ENCODE measurements around the gene PPIL1. TPM values are rescaled to one million over a fixed set of nuclear protein-coding genes. Genes with fewer than 3 reads are reported as not detected.

The PPIL1 gene
- total and polyA plus RNA-seq, 2 of the 13 experiments (the other 11 are each of a cell fraction or from before 2014, with no cell fraction given): 74.2 to 144 TPM

DNA sequence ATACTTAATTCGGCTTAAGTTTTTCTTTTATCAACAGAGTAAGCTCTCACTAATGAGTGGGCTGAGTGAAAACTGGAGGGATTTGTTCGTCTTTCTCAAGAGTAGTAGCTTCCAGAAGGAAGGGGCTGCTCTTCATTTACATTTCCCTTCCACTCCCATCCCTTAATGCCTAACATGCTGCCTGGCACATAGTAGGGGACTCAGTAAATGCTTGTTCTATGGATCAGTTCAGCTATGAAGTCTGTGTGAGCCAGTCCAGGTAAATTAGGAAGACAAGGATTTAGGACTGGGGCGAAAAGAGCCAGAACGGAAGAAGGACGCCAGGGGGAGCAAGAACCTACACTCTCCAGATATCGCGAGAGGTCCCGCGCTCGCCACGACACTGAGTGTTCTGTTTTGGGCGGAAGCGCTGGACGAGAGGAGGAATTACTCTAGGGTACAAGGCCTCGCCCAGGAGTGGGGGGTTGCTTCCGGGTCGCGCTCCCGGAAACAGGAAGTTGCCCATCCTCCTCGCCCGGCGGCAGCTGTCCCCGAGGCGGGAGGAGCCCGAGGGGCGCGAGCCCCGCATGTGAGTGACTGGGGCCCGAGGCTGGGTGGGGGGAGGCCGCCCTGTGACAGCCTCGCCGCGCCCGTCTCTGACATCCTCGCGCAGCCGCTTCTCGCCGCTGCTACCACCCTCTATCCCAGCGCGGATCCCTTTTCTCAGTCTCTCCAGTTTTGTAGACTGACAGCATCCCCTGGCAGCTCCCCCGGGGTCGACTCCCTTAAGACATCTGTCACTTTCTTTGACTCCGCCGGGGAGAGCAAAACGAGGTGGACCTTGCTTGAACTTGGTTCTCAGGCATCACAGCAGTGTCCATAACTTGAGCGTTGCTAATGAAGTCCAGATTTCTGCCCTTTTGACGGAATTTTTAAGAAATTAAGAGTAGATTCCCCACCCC lies 11.1 kb upstream of the PPIL1 start, which contains the start of gene C6orf89 (continued):
- TF ChIP-seq MEIS2 (CRISPR knock-in tag; IDR thresholded peaks at IDR 0.05) (peak; percentile 84), ZNF282 (IDR thresholded peaks at IDR 0.05; ENCODE audit: partially characterized antibody) (no peak), TCF7 (IDR thresholded peaks at IDR 0.05; ENCODE audit: low read depth) (no peak), PHB2 (IDR thresholded peaks at IDR 0.05; ENCODE audit: partially characterized antibody) (no peak), RCOR2 (CRISPR knock-in tag; IDR thresholded peaks at IDR 0.05) (0 out of 2 replicates have a peak, but pooled peaks have one; percentile 38), FOXP4 (CRISPR knock-in tag; IDR thresholded peaks at IDR 0.05) (peak; percentile 68), FIP1L1 (IDR thresholded peaks at IDR 0.05; ENCODE audit: borderline replicate concordance, insufficient read depth, low read depth, low read length) (no peak), ZFAT (CRISPR knock-in tag; conservative IDR thresholded peaks at IDR 0.05) (no peak), MAFF (IDR thresholded peaks at IDR 0.05; ENCODE audit: low read depth, low read length) (no peak), ZHX1 (CRISPR knock-in tag; IDR thresholded peaks at IDR 0.05; ENCODE audit: low read depth) (peak; percentile 80; the same call in 1 of the 2 replicates), KLF11 (CRISPR knock-in tag; IDR thresholded peaks at IDR 0.05) (peak; percentile 63), ZNF326 (CRISPR knock-in tag; IDR thresholded peaks at IDR 0.05; ENCODE audit: borderline replicate concordance) (no peak), THAP9 (CRISPR knock-in tag; IDR thresholded peaks at IDR 0.05; ENCODE audit: borderline replicate concordance) (peak; percentile 98), ZNF605 (CRISPR knock-in tag; IDR thresholded peaks at IDR 0.05) (peak; percentile 99), TOE1 (CRISPR knock-in tag; IDR thresholded peaks at IDR 0.05) (0 out of 2 replicates have a peak, but pooled peaks have one; percentile 69), HOXA3 (CRISPR knock-in tag; IDR thresholded peaks at IDR 0.05) (peak; percentile 96), ZNF253 (CRISPR knock-in tag; IDR thresholded peaks at IDR 0.05; ENCODE audit: borderline replicate concordance) (no peak)
- TF ChIP-seq, protein P1, sequence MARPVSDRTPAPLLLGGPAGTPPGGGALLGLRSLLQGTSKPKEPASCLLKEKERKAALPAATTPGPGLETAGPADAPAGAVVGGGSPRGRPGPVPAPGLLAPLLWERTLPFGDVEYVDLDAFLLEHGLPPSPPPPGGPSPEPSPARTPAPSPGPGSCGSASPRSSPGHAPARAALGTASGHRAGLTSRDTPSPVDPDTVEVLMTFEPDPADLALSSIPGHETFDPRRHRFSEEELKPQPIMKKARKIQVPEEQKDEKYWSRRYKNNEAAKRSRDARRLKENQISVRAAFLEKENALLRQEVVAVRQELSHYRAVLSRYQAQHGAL (CRISPR knock-in tag; IDR thresholded peaks at IDR 0.05; ENCODE audit: not compliant biosample characterization): no peak
- TF ChIP-seq, protein P2, sequence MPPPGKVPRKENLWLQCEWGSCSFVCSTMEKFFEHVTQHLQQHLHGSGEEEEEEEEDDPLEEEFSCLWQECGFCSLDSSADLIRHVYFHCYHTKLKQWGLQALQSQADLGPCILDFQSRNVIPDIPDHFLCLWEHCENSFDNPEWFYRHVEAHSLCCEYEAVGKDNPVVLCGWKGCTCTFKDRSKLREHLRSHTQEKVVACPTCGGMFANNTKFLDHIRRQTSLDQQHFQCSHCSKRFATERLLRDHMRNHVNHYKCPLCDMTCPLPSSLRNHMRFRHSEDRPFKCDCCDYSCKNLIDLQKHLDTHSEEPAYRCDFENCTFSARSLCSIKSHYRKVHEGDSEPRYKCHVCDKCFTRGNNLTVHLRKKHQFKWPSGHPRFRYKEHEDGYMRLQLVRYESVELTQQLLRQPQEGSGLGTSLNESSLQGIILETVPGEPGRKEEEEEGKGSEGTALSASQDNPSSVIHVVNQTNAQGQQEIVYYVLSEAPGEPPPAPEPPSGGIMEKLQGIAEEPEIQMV (CRISPR knock-in tag; IDR thresholded peaks at IDR 0.05; ENCODE audit: low read depth): peak; percentile 80

All from HepG2 (cell line).